Nephron (organoid): Measurements from ENCODE around the gene NDUFB8.

ENCODE experiments used
- H3K27ac Mint-ChIP-seq, 3 experiments: 2 replicates each; pipeline ENCODE4 v1.8.0; 2020; ENCODE audit warnings: mixed read lengths in 3 of 3, mild to moderate bottlenecking in 2 of 3, moderate library complexity in 1 of 3
- H3K27me3 Mint-ChIP-seq: 2 replicates; pipeline ENCODE4 v1.8.0; 2021; ENCODE audit warnings: low read depth, mild to moderate bottlenecking, moderate library complexity, mixed read lengths
- H3K36me3 Mint-ChIP-seq: 2 replicates; pipeline ENCODE4 v1.8.0; 2020; ENCODE audit warnings: low read depth, mixed read lengths
- H3K4me1 Mint-ChIP-seq: 2 replicates; pipeline ENCODE4 v1.8.0; 2020; ENCODE audit warnings: mixed read lengths
- H3K4me3 Mint-ChIP-seq, 3 experiments: 2 replicates each; pipeline ENCODE4 v1.8.0; 2020; ENCODE audit warnings: mild to moderate bottlenecking in 3 of 3, mixed read lengths in 3 of 3, moderate library complexity in 2 of 3
- H3K9me3 Mint-ChIP-seq: 2 replicates; pipeline ENCODE4 v1.8.0; 2020; ENCODE audit warnings: mixed read lengths
- CTCF ChIP-seq, 3 experiments: fragments of 200-600 bp; sonication (generic); IDR thresholded peaks; one replicate each; pipeline ENCODE4 v1.5.0; 2021; ENCODE audit warnings: antibody characterized with exemption in 3 of 3; ENCODE audit not compliant: unreplicated experiment in 3 of 3

NDUFB8 gene

GRCh38 chr10:100535338-100535714 lies 5.7 kb upstream of the NDUFB8 start:
- H3K36me3 Mint-ChIP-seq: peaks cover 24% of the 10 kb centered on the region

GRCh38 chr10:100534726-100535125 lies 5.1 kb upstream of the NDUFB8 start:
- H3K27me3 Mint-ChIP-seq: no peaks in the 10 kb centered on the region
- H3K9me3 Mint-ChIP-seq: no peaks in the 10 kb centered on the region
- peak overlapping the region in 2 of 3 experiments; percentile 27 to 44 for H3K4me3 Mint-ChIP-seq

More at GRCh38 chr10:100535338-100535714, 5.7 kb upstream of the NDUFB8 start:
- Mint-ChIP-seq H3K27ac (no peak overlapping the region), H3K4me1 (peaks cover under 1% of the 10 kb centered on the region), H3K27me3 (no peaks in the 10 kb centered on the region), H3K4me3 (no peak overlapping the region), H3K9me3 (no peaks in the 10 kb centered on the region)
- TF ChIP-seq CTCF (IDR thresholded peaks at IDR 0.05; ENCODE audit: unreplicated experiment in 3 of 3): no peak

GRCh38 chr10:100531761-100532160 lies 2.1 kb upstream of the NDUFB8 start:
- H3K9me3 Mint-ChIP-seq: no peaks in the 10 kb centered on the region
- H3K27ac Mint-ChIP-seq: no peak overlapping the region
- no peaks in the 10 kb centered on the region for H3K27me3 Mint-ChIP-seq
- no peak for TF ChIP-seq CTCF (IDR thresholded peaks at IDR 0.05; ENCODE audit: unreplicated experiment in 3 of 3)
- peaks cover 5% of the 10 kb centered on the region for H3K36me3 Mint-ChIP-seq
- peaks cover 16% of the 10 kb centered on the region for H3K4me1 Mint-ChIP-seq
- H3K4me3 Mint-ChIP-seq: peak overlapping the region in 2 of 3 experiments; percentile 10 to 72

More at GRCh38 chr10:100534726-100535125, 5.1 kb upstream of the NDUFB8 start:
- no peak for TF ChIP-seq CTCF (IDR thresholded peaks at IDR 0.05; ENCODE audit: unreplicated experiment in 3 of 3)
- no peak overlapping the region for H3K27ac Mint-ChIP-seq
- peaks cover 7% of the 10 kb centered on the region for H3K4me1 Mint-ChIP-seq
- peaks cover 21% of the 10 kb centered on the region for H3K36me3 Mint-ChIP-seq

- Mint-ChIP-seq H3K27me3 (no peaks in the 10 kb centered on the region), H3K4me1 (peaks cover 16% of the 10 kb centered on the region), H3K27ac (peak overlapping the region; percentile 83 to 96 (median 95)), H3K9me3 (no peaks in the 10 kb centered on the region), H3K36me3 (peaks cover 27% of the 10 kb centered on the region), H3K4me3 (peak overlapping the region; percentile 99 to 100 (median 99))
- no peak for TF ChIP-seq CTCF (IDR thresholded peaks at IDR 0.05; ENCODE audit: unreplicated experiment in 3 of 3)
Measured at GRCh38 chr10:100528921-100529474, 673 bp downstream of the NDUFB8 start.

GRCh38 chr10:100528123-100528886 lies 1.4 kb downstream of the NDUFB8 start:
- H3K27me3 Mint-ChIP-seq: no peaks in the 10 kb centered on the region
- H3K36me3 Mint-ChIP-seq: peaks cover 34% of the 10 kb centered on the region
- peak overlapping the region; percentile 99 to 100 (median 99) for H3K4me3 Mint-ChIP-seq
- H3K9me3 Mint-ChIP-seq: no peaks in the 10 kb centered on the region
- no peak for TF ChIP-seq CTCF (IDR thresholded peaks at IDR 0.05; ENCODE audit: unreplicated experiment in 3 of 3)
- peaks cover 16% of the 10 kb centered on the region for H3K4me1 Mint-ChIP-seq
- peak overlapping the region in 2 of 3 experiments; percentile 27 to 31 for H3K27ac Mint-ChIP-seq
